PFSK-1 (cell line): ENCODE results near the gene PIEZO2.

Experiments
- FOXP2 ChIP-seq: optimal IDR thresholded peaks from 2 replicates; pipeline ENCODE3; 2011; ENCODE audit warnings: borderline replicate concordance, control low read depth, inconsistent platforms; ENCODE audit not compliant: insufficient read depth; ENCODE audit errors: extremely low read length, extremely low read depth
- POLR2AphosphoS5 ChIP-seq: IDR thresholded peaks from 2 replicates; pipeline ENCODE4 v1.6.1; 2012; ENCODE audit warnings: low read depth, mild to moderate bottlenecking, control low read depth, low read length, moderate library complexity
- REST ChIP-seq, 2 experiments: IDR thresholded peaks; 2 replicates each; pipeline versions ENCODE4 v1.6.1 to v1.8.0; 2011 to 2012; ENCODE audit warnings: low read depth in 2 of 2, low read length in 2 of 2, control low read depth in 1 of 2, inconsistent platforms in 1 of 2, mild to moderate bottlenecking in 1 of 2, moderate library complexity in 1 of 2; ENCODE audit not compliant: insufficient read depth in 1 of 2
- SIN3A ChIP-seq: IDR thresholded peaks from 2 replicates; pipeline ENCODE4 v1.6.1; 2012; ENCODE audit warnings: mild to moderate bottlenecking, low read length, moderate library complexity, borderline replicate concordance; ENCODE audit not compliant: insufficient read depth
- TAF1 ChIP-seq: IDR thresholded peaks from 2 replicates; pipeline ENCODE4 v1.6.1; 2012; ENCODE audit warnings: low read length, control low read depth, borderline replicate concordance; ENCODE audit not compliant: insufficient read depth

Gene PIEZO2

GRCh38 chr18:10995550-10995949, 153.8 kb downstream of the PIEZO2 start:
- TF ChIP-seq TAF1: no peak
- no peak for TF ChIP-seq REST (IDR thresholded peaks at IDR 0.05; ENCODE audit: insufficient read depth in 1 of 2, low read depth in 2 of 2, low read length in 2 of 2)
- no peak for TF ChIP-seq SIN3A
- TF ChIP-seq POLR2AphosphoS5: no peak
- no peak for TF ChIP-seq FOXP2

- TF ChIP-seq FOXP2 (no peak), SIN3A (no peak), POLR2AphosphoS5 (no peak), TAF1 (no peak), REST (IDR thresholded peaks at IDR 0.05; ENCODE audit: insufficient read depth in 1 of 2, low read depth in 2 of 2, low read length in 2 of 2) (no peak)
Measured at GRCh38 chr18:10989486-10989885, 159.9 kb downstream of the PIEZO2 start.

- TF ChIP-seq TAF1 (no peak), REST (IDR thresholded peaks at IDR 0.05; ENCODE audit: insufficient read depth in 1 of 2, low read depth in 2 of 2, low read length in 2 of 2) (no peak), FOXP2 (no peak), POLR2AphosphoS5 (no peak), SIN3A (no peak)
Measured at GRCh38 chr18:10985689-10986088, 163.7 kb downstream of the PIEZO2 start.

GRCh38 chr18:10979411-10979810, 170.0 kb downstream of the PIEZO2 start:
- no peak for TF ChIP-seq TAF1
- no peak for TF ChIP-seq SIN3A
- TF ChIP-seq FOXP2: no peak
- no peak for TF ChIP-seq REST (IDR thresholded peaks at IDR 0.05; ENCODE audit: insufficient read depth in 1 of 2, low read depth in 2 of 2, low read length in 2 of 2)
- no peak for TF ChIP-seq POLR2AphosphoS5

- no peak for TF ChIP-seq FOXP2
- no peak for TF ChIP-seq POLR2AphosphoS5
- TF ChIP-seq SIN3A: no peak
Measured at GRCh38 chr18:10977042-10977441, 172.3 kb downstream of the PIEZO2 start.
